Neural cell (in vitro differentiated cells): ENCODE measurements around the gene INHBC. TPM values are rescaled to one million over a fixed set of nuclear protein-coding genes. Genes with fewer than 3 reads are reported as not detected.

Source experiments
- H2AFZ ChIP-seq: fragments of 200-600, 300-800 bp; sonication (generic), shearing (Covaris generic); 2 replicates; pipeline ENCODE4 v1.6.0; 2014; ENCODE audit warnings: low read depth, mild to moderate bottlenecking, antibody characterized with exemption, low read length, moderate library complexity
- H3F3A ChIP-seq: fragments of 200-600 bp; shearing (Covaris generic); 2 replicates; pipeline ENCODE4 v1.6.1; 2016; ENCODE audit warnings: mild to moderate bottlenecking, moderate library complexity, mixed read lengths, antibody characterized with exemption, low read length; ENCODE audit not compliant: insufficient read depth, poor library complexity, severe bottlenecking
- H3K27ac ChIP-seq: fragments of 200-600, 300-800 bp; sonication (generic), shearing (Covaris generic); 2 replicates; pipeline ENCODE4 v1.5.1; 2014; ENCODE audit warnings: mild to moderate bottlenecking, low read length, moderate library complexity
- H3K27me3 ChIP-seq: fragments of 300-800, 200-600 bp; sonication (generic), shearing (Covaris generic); 2 replicates; pipeline ENCODE4 v1.6.0; 2014; ENCODE audit warnings: mild to moderate bottlenecking, low read depth, low read length, moderate library complexity; ENCODE audit not compliant: insufficient read depth
- H3K36me3 ChIP-seq: fragments of 300-800, 200-600 bp; sonication (generic), shearing (Covaris generic); 2 replicates; pipeline ENCODE4 v1.5.1; 2014; ENCODE audit warnings: mild to moderate bottlenecking, antibody characterized with exemption, low read length, moderate library complexity; ENCODE audit not compliant: insufficient read depth
- H3K4me2 ChIP-seq: fragments of 300-800, 200-600 bp; sonication (generic), shearing (Covaris generic); 2 replicates; pipeline ENCODE4 v1.6.0; 2014; ENCODE audit warnings: mild to moderate bottlenecking, low read length
- H3K4me3 ChIP-seq: fragments of 300-800, 200-600 bp; sonication (generic), shearing (Covaris generic); 2 replicates; pipeline ENCODE4 v1.5.1; 2014; ENCODE audit warnings: mild to moderate bottlenecking, low read length, moderate library complexity
- H3K79me2 ChIP-seq: fragments of 200-600 bp; shearing (Covaris generic); replicated peaks from 2 replicates; pipeline ENCODE4 v1.6.0; 2014; ENCODE audit warnings: mild to moderate bottlenecking, low read length, moderate library complexity; ENCODE audit not compliant: insufficient read depth
- H3K9ac ChIP-seq: fragments of 300-800, 200-600 bp; sonication (generic), shearing (Covaris generic); 2 replicates; pipeline ENCODE4 v1.6.1; 2016; ENCODE audit warnings: mild to moderate bottlenecking, low read length, mixed read lengths
- H3K9me2 ChIP-seq: fragments of 200-600 bp; shearing (Covaris generic); 2 replicates; pipeline ENCODE4 v1.6.1; 2016; ENCODE audit warnings: mild to moderate bottlenecking, low read length, mixed read lengths; ENCODE audit not compliant: insufficient read depth
- H3K9me3 ChIP-seq: fragments of 200-600, 300-800 bp; sonication (generic), shearing (Covaris generic); 2 replicates; pipeline ENCODE4 v1.6.1; 2016; ENCODE audit warnings: mild to moderate bottlenecking, mixed run types, low read length, moderate library complexity, mixed read lengths
- H4K20me1 ChIP-seq: fragments of 200-600 bp; shearing (Covaris generic); 2 replicates; pipeline ENCODE4 v1.6.1; 2016; ENCODE audit warnings: mild to moderate bottlenecking, mixed run types; ENCODE audit not compliant: insufficient read depth
- CTCF ChIP-seq: fragments of 450-650 bp; IDR thresholded peaks from 2 replicates; pipeline ENCODE4 v1.5.1; 2014; ENCODE audit warnings: antibody characterized with exemption, mild to moderate bottlenecking, moderate library complexity; ENCODE audit not compliant: poor library complexity, severe bottlenecking
- EP300 ChIP-seq: fragments of 450-650 bp; conservative IDR thresholded peaks from 2 replicates; pipeline ENCODE4 v1.6.1; 2014; ENCODE audit warnings: antibody characterized with exemption, mild to moderate bottlenecking, moderate library complexity; ENCODE audit not compliant: poor library complexity, severe bottlenecking
- EZH2 ChIP-seq: fragments of 200-600, 300-800 bp; shearing (Covaris generic), sonication (generic); IDR thresholded peaks from 2 replicates; pipeline ENCODE4 v1.6.1; 2014; ENCODE audit warnings: antibody characterized with exemption, low read length, borderline replicate concordance, mild to moderate bottlenecking; ENCODE audit not compliant: insufficient read depth, poor library complexity, severe bottlenecking
- MXI1 ChIP-seq: fragments of 450-650 bp; conservative IDR thresholded peaks from 2 replicates; pipeline ENCODE4 v1.6.1; 2014; ENCODE audit warnings: antibody characterized with exemption, mild to moderate bottlenecking; ENCODE audit not compliant: poor library complexity, severe bottlenecking
- POLR2AphosphoS5 ChIP-seq: IDR thresholded peaks from 2 replicates; pipeline ENCODE4 v1.6.1; 2012
- RAD21 ChIP-seq: fragments of 450-650 bp; conservative IDR thresholded peaks from 2 replicates; pipeline ENCODE4 v1.6.1; 2014; ENCODE audit warnings: antibody characterized with exemption, mild to moderate bottlenecking, moderate library complexity
- REST ChIP-seq: IDR thresholded peaks from 2 replicates; pipeline ENCODE4 v1.6.1; 2012; ENCODE audit warnings: borderline replicate concordance
- SMC3 ChIP-seq: fragments of 450-650 bp; conservative IDR thresholded peaks from 2 replicates; pipeline ENCODE4 v1.6.1; 2014; ENCODE audit warnings: antibody characterized with exemption, mild to moderate bottlenecking, moderate library complexity; ENCODE audit not compliant: poor library complexity
- TAF1 ChIP-seq: IDR thresholded peaks from 2 replicates; pipeline ENCODE4 v1.6.1; 2012; ENCODE audit warnings: low read depth
- polyA plus RNA-seq: library from polyadenylated mRNA; depleted of rRNA; stranded (reverse); fragments of >200 nt; gene quantifications from 2 replicates; pipeline ENCODE4 v1.2.3, GENCODE V29; 2014

The INHBC gene
- polyA plus RNA-seq, 1 donor from 2014 or later = not detected

DNA sequence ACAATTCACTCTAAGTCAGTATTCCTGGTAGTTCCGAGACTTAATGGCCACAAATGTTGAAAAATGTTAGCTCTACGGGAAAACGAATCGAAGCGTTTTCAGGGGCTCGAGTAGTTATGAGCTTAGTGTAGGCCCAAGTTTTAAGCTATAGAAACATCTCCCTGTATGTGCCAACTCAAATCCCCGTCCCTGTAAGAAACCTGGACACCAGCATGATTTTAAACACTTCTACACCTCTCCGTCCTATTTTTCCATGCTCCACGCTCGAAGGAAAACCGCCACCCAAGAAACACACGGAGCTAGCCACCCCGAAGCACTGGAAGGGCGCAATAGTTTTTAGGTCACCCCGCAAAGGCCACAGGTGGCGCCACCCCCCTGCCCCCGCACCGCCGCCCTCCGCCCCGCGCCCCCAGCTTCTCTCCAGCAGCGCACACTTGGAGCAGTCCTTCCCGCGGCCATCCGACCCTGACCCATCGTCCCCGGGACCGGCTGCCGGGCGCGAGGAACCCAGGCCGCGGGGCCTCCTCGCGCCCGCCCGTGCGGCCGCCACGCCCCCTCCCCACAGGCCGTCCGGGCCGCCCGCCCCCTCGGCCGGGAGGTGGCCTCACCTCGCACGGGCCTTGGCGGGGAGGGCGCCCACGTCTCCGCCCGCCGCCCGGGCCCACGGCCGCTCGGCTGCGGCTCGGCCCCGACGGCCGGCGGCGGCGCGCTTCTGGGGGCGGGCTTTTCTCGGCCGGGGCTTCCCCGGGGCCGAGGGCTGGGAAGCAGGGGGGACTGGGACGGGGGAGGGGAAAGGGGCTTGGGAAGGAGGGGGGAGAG lies 4.3 kb upstream of the INHBC start:
- TF ChIP-seq POLR2AphosphoS5 (no peak), MXI1 (no peak), CTCF (no peak)
- H3K4me3 ChIP-seq = peak overlapping the region; percentile 68
- no peaks in the 10 kb centered on the region for H3K27me3 ChIP-seq
- H3K36me3 ChIP-seq = no peaks in the 10 kb centered on the region
- peak overlapping the region; percentile 56 for H2AFZ ChIP-seq
- peak overlapping the region; percentile 79 for H3K4me2 ChIP-seq
- no peaks in the 10 kb centered on the region for H3K9me2 ChIP-seq
- H4K20me1 ChIP-seq = no peaks in the 10 kb centered on the region
- no peaks in the 10 kb centered on the region for H3F3A ChIP-seq
- peaks cover 18% of the 10 kb centered on the region for H3K79me2 ChIP-seq
- H3K27ac ChIP-seq = peak overlapping the region; percentile 72
- H3K9ac ChIP-seq = peak overlapping the region; percentile 77
- no peaks in the 10 kb centered on the region for H3K9me3 ChIP-seq

GRCh38 chr12:57430931-57431566 lies 3.5 kb upstream of the INHBC start, which contains the start of gene R3HDM2:
TSS of gene R3HDM2 (minus strand) at chr12:57431043. CDS start at chr12:57310428, 120,615 bp downstream.
- Histone ChIP-seq H3K9ac (peak within 1 kb of the TSS; percentile 77), H4K20me1 (no peaks in the 10 kb centered on the region), H3K27ac (peak within 1 kb of the TSS; percentile 72), H3K4me3 (peak within 1 kb of the TSS; percentile 68), H3K9me2 (no peaks in the 10 kb centered on the region), H3K36me3 (no peaks in the 10 kb centered on the region), H3K79me2 (peaks cover 14% of the 10 kb centered on the region), H3K27me3 (no peaks in the 10 kb centered on the region), H3F3A (no peaks in the 10 kb centered on the region), H3K9me3 (no peaks in the 10 kb centered on the region), H3K4me2 (peak within 1 kb of the TSS; percentile 91), H2AFZ (peak within 1 kb of the TSS; percentile 77)
- TF ChIP-seq EP300 (peak; percentile 74), EZH2 (no peak), REST (peak; percentile 32), SMC3 (no peak), RAD21 (peak; percentile 17), MXI1 (peak; percentile 67), TAF1 (peak; percentile 65), POLR2AphosphoS5 (peak; percentile 83), CTCF (no peak)
